H1 (cell line): Measurements from ENCODE around the gene CSNK2A3. TPM values are rescaled to one million over a fixed set of nuclear protein-coding genes. Genes with fewer than 3 reads are reported as not detected.

Experiments
- BCL11A ChIP-seq, 2 experiments: IDR thresholded peaks; one replicate each; pipeline ENCODE4 v1.6.1; 2011; ENCODE audit warnings: low read depth in 2 of 2, low read length in 2 of 2, mild to moderate bottlenecking in 2 of 2
- CTCF ChIP-seq, 3 experiments: IDR thresholded peaks; 1 replicate in 2 of 3; 2 replicates in 1 of 3; pipeline versions ENCODE4 v1.5.1 to v1.6.1; 2011; ENCODE audit warnings: low read length in 3 of 3, mild to moderate bottlenecking in 3 of 3, inconsistent platforms in 2 of 3, low read depth in 1 of 3, moderate library complexity in 1 of 3; ENCODE audit not compliant: insufficient read depth in 1 of 3; ENCODE audit errors: control extremely low read depth in 1 of 3
- polyA plus RNA-seq, 7 experiments: library from polyadenylated mRNA; depleted of rRNA in 3 of 7; stranded (reverse) in 5 of 7; unstranded in 2 of 7; fragments of >200 nt in 5 of 7; fragments of 200-250 nt in 2 of 7; gene quantifications; 1 replicate in 5 of 7; 2 replicates in 1 of 7; 4 replicates in 1 of 7; pipeline versions ENCODE4 v1.2.1 to v1.2.3, GENCODE V29; 2011 to 2013; ENCODE audit warnings: missing spikeins in 2 of 7, mixed read lengths in 2 of 7
- total RNA-seq: library from RNA; stranded (reverse); fragmentation: NEBNext Ultra II Directional; extraction: Animal tissue kit (Norgen Biotek cat#: 25700); gene quantifications from 2 replicates; pipeline ENCODE4 v1.2.1, GENCODE V29; 2021

The CSNK2A3 gene
- total and polyA plus RNA-seq, 2 of the 8 experiments (the other 6 are each of a cell fraction or from before 2014, with no cell fraction given): 0.69 to 1.0 TPM

GRCh38 chr11:11389238-11389637 is 36.2 kb upstream of the CSNK2A3 start (continued):
- TF ChIP-seq CTCF (IDR thresholded peaks at IDR 0.05; ENCODE audit: control extremely low read depth in 1 of 3, insufficient read depth in 1 of 3, low read depth in 1 of 3, low read length in 3 of 3) (no peak), BCL11A (IDR thresholded peaks at IDR 0.05; ENCODE audit: low read depth in 2 of 2, low read length in 2 of 2) (no peak)
